K562 treated with DMSO at 1 percent for 24 hours (cell line): ENCODE data around the gene OXSM. TPM values are rescaled to one million over a fixed set of nuclear protein-coding genes. Genes with fewer than 3 reads are reported as not detected.

Experiments
- total RNA-seq: library from RNA; unstranded; fragments of 300-600 nt; gene quantifications from 2 replicates; pipeline ENCODE4 v1.2.3, GENCODE V29; 2022; ENCODE audit warnings: low read depth; ENCODE audit not compliant: insufficient read depth

Gene OXSM
- 17.6 and 19.9 TPM in 2 replicates for total RNA-seq

DNA sequence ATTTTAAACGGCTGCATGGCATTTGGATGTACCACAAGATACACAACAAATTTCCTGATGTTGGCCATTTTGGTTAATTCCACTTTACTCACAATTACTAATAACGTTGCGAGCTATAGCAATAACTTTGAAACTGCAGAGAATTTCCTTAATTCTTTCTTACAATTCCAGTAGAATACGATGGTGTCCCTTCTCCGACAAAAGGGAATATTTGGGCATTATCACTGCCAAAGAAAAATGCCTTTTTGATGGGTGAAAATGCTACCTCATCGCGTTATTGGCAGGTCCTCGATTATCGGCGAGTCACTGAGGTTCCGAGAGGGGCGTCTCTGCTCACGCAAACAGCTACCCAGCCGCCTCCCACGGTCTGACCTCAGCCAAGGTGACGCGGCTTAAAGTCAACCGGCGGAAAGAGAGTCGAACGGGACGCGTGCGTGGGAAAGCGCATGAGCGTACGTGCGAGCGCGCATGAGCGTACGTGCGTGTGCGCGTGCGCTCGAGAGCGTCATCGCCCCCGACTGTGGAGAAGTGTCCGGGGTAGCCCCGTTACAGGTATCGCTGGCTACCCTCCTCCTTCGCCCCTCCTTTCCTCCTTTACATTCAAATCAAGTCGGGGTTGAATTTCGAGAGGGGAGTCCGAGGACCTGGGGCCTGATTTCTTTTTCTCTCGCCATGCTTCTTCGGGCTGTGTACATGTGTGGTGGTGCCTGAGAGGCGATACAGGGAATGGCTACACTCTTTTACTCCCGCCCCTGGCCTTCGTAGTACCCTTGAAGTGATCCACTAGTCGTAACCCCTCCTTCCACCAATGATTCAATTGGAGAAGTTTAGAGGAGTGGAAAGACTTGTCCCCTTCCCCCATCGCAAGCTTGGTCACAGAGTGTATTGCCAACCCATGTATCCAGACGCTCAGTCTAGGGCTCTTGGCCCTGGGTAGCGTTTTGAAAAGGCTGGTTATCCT, at the start of gene OXSM:
TSS of gene OXSM (plus strand) at position 495 of the 961 bp plus-strand sequence. CDS start 931 bp downstream, outside the sequence.

GRCh38 chr3:25782938-25783660, 6.8 kb upstream of the OXSM start, which contains the start of gene NGLY1:
NGLY1 (minus strand) TSS chr3:25783443; CDS start chr3:25783390, 53 bp downstream.

Other genes with a start within 250 kb of the OXSM start
- gene TOP2B, start 125.2 kb upstream of the OXSM start, total RNA-seq, result 51.6 and 66.2 TPM in 2 replicates
- gene NGLY1, start 6.6 kb upstream of the OXSM start, total RNA-seq, result 39.0 and 42.8 TPM in 2 replicates